ENCODE results near the gene ZCCHC4.

DNA sequence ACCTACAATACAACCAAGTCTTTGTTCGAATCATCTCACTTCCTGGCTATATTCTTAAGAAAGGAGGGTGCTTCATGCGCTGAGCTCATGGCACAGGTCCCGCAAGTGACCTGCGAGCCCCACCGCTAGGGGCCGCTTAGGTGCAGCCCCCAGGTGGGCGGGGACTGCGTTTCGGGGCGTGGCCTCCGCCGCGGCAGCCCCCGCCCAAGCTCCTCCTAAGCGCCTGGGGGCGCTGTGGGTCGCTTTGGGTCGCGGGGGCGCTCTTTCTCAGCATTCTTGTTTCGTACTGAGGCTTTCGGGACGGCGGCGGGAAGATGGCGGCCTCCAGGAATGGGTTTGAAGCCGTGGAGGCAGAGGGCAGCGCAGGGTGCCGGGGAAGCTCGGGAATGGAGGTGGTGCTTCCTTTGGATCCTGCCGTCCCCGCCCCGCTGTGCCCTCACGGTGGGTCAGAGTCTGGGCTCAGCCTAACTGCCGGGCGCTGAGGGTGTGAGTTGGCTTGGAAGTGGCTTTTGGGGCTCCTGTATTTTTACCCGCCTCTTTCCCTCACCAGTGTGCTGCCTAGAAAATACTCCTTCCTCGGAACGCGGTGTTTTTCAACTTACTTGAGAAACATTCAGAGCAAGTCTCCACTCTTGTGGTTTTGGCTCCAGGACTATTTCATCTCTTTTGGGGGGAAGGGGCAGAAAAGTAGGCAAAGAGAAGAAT, at the start of gene ZCCHC4:
- TF ChIP-seq, protein P1, sequence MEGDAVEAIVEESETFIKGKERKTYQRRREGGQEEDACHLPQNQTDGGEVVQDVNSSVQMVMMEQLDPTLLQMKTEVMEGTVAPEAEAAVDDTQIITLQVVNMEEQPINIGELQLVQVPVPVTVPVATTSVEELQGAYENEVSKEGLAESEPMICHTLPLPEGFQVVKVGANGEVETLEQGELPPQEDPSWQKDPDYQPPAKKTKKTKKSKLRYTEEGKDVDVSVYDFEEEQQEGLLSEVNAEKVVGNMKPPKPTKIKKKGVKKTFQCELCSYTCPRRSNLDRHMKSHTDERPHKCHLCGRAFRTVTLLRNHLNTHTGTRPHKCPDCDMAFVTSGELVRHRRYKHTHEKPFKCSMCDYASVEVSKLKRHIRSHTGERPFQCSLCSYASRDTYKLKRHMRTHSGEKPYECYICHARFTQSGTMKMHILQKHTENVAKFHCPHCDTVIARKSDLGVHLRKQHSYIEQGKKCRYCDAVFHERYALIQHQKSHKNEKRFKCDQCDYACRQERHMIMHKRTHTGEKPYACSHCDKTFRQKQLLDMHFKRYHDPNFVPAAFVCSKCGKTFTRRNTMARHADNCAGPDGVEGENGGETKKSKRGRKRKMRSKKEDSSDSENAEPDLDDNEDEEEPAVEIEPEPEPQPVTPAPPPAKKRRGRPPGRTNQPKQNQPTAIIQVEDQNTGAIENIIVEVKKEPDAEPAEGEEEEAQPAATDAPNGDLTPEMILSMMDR (IDR thresholded peaks at IDR 0.05; ENCODE audit: low read length): peak; percentile 99
- no peak for TF ChIP-seq EZH2 (optimal IDR thresholded peaks at IDR 0.05; ENCODE audit: low read depth, low read length)
- no peak for TF ChIP-seq EZH2phosphoT487 (IDR thresholded peaks at IDR 0.05; ENCODE audit: low read length)

Data from MM.1S (cell line).